Measurements from ENCODE around the gene SIGLEC10. TPM values are rescaled to one million over a fixed set of nuclear protein-coding genes. Genes with fewer than 3 reads are reported as not detected.

SIGLEC10 gene
- total RNA-seq, 1 experiment from 2014 or later, result not detected

- POLR2A ChIA-PET, result no interaction called here
- H3K9me3 ChIP-seq (ENCODE audit: control insufficient read depth in 1 of 2, insufficient read depth in 1 of 2, low read depth in 1 of 2, low read length in 2 of 2), result no peaks in the 10 kb centered on the region
- no peak overlapping the region for H2AFZ ChIP-seq (ENCODE audit: low read depth, low read length, poor library complexity, severe bottlenecking)
- TF ChIP-seq CBX3 (IDR thresholded peaks at IDR 0.05; ENCODE audit: low read depth) (no peak), SIN3A (IDR thresholded peaks at IDR 0.05; ENCODE audit: low read depth) (no peak), REST (IDR thresholded peaks at IDR 0.05; ENCODE audit: low read depth) (no peak), EZH2 (IDR thresholded peaks at IDR 0.05) (no peak)
- CTCF ChIA-PET, result no interaction called here
- BruUV-seq (replicated peaks), result no TSS peak
- H3K4me1 ChIP-seq (ENCODE audit: control insufficient read depth in 1 of 2, insufficient read depth in 2 of 2, low read length in 2 of 2), result peaks cover 49 to 57% of the 10 kb centered on the region in 2 experiments
- no peaks in the 10 kb centered on the region for H3K9me2 ChIP-seq (ENCODE audit: insufficient read depth)
- no peak overlapping the region for H3K27ac ChIP-seq (ENCODE audit: low read depth, low read length)
- no peak for ATAC-seq
- DNase-seq (ENCODE audit: low read depth, low spot score), result no peak
- no peaks in the 10 kb centered on the region for H3K36me3 ChIP-seq (ENCODE audit: control insufficient read depth in 1 of 2, insufficient read depth in 2 of 2, low read length in 2 of 2)
- no peaks in the 10 kb centered on the region for H4K20me1 ChIP-seq (ENCODE audit: insufficient read depth)
- peaks cover 52% of the 10 kb centered on the region for H3K79me2 ChIP-seq (ENCODE audit: insufficient read depth, low read length)
- H3K4me3 ChIP-seq (replicated peaks in 1 of 2; ENCODE audit: low read depth in 1 of 2, low read length in 2 of 2), result no peak overlapping the region
- intact Hi-C loops (cut with micrococcal nuclease), result no loop called here
- H3K27me3 ChIP-seq (ENCODE audit: insufficient read depth, low read length), result no peaks in the 10 kb centered on the region
- H3K9ac ChIP-seq (ENCODE audit: low read length), result no peak overlapping the region
- RAD21 ChIA-PET (ENCODE audit: low non-redundant PET in 1 of 2, low total read pairs in 2 of 2, uncharacterized antibody in 2 of 2, unreplicated experiment in 2 of 2), result no interaction called here
- H3K4me2 ChIP-seq (ENCODE audit: low read length), result no peak overlapping the region
These were observed 56.2 kb downstream of the SIGLEC10 start for GRCh38 chr19:51361239-51361638.

Other genes with a start within 250 kb of the SIGLEC10 start
- 3.1 TPM for gene CD33, start 192.6 kb downstream of the SIGLEC10 start, total RNA-seq (2021; ENCODE audit: unreplicated experiment)
- not detected for gene SIGLECL1, start 166.6 kb downstream of the SIGLEC10 start, total RNA-seq (2021; ENCODE audit: unreplicated experiment)
- not detected for gene IGLON5, start 106.0 kb downstream of the SIGLEC10 start, total RNA-seq (2021; ENCODE audit: unreplicated experiment)
- gene VSIG10L, start 75.5 kb downstream of the SIGLEC10 start, total RNA-seq (2021; ENCODE audit: unreplicated experiment), result 4.6 TPM
- gene ETFB, start 51.3 kb downstream of the SIGLEC10 start, total RNA-seq (2021; ENCODE audit: unreplicated experiment), result 140 TPM
- gene CLDND2, start 48.6 kb downstream of the SIGLEC10 start, total RNA-seq (2021; ENCODE audit: unreplicated experiment), result 1.8 TPM
- not detected for gene NKG7, start 45.0 kb downstream of the SIGLEC10 start, total RNA-seq (2021; ENCODE audit: unreplicated experiment)
- not detected for gene LIM2, start 29.7 kb downstream of the SIGLEC10 start, total RNA-seq (2021; ENCODE audit: unreplicated experiment)
- gene C19orf84, start 27.1 kb downstream of the SIGLEC10 start, total RNA-seq (2021; ENCODE audit: unreplicated experiment), result not detected
- gene SIGLEC8, start 40.8 kb upstream of the SIGLEC10 start, total RNA-seq (2021; ENCODE audit: unreplicated experiment), result not detected
- gene CEACAM18, start 60.9 kb upstream of the SIGLEC10 start, total RNA-seq (2021; ENCODE audit: unreplicated experiment), result not detected
- not detected for gene SIGLEC12, start 84.2 kb upstream of the SIGLEC10 start, total RNA-seq (2021; ENCODE audit: unreplicated experiment)
- not detected for gene SIGLEC6, start 114.0 kb upstream of the SIGLEC10 start, total RNA-seq (2021; ENCODE audit: unreplicated experiment)
- 9.3 TPM for gene ZNF175, start 153.6 kb upstream of the SIGLEC10 start, total RNA-seq (2021; ENCODE audit: unreplicated experiment)
- gene SIGLEC5, start 212.8 kb upstream of the SIGLEC10 start, total RNA-seq (2021; ENCODE audit: unreplicated experiment), result not detected
- gene SIGLEC14, start 229.2 kb upstream of the SIGLEC10 start, total RNA-seq (2021; ENCODE audit: unreplicated experiment), result not detected

Measured in HCT116 (cell line).